RWPE2 (cell line): ENCODE measurements around the gene TMEM187.

Source experiments
- ATAC-seq: fragments of 200-7000 bp; cut with Tn5 transposase; 3 replicates; pipeline ENCODE4 v1.9.1; 2021; ENCODE audit warnings: low read depth
- DNase-seq: peaks from one replicate; pipeline ENCODE4 v3.0.0-alpha.2; 2020; ENCODE audit warnings: low spot score
- H3K27ac ChIP-seq: fragments of 450-650 bp; 2 replicates; pipeline ENCODE4 v1.5.1; 2017; ENCODE audit warnings: mild to moderate bottlenecking; ENCODE audit not compliant: poor library complexity, severe bottlenecking
- H3K27me3 ChIP-seq: fragments of 250-450 bp; sonication (Bioruptor Pico); 2 replicates; pipeline ENCODE4 v1.5.1; 2021; ENCODE audit warnings: mild to moderate bottlenecking, moderate library complexity; ENCODE audit not compliant: insufficient read depth, poor library complexity, severe bottlenecking
- H3K36me3 ChIP-seq: fragments of 250-450 bp; sonication (Bioruptor Pico); 2 replicates; pipeline ENCODE4 v1.5.1; 2020; ENCODE audit warnings: low read depth, mild to moderate bottlenecking, moderate library complexity
- H3K4me1 ChIP-seq: fragments of 250-450 bp; sonication (Bioruptor Pico); 2 replicates; pipeline ENCODE4 v1.5.1; 2021; ENCODE audit warnings: mild to moderate bottlenecking, moderate library complexity; ENCODE audit not compliant: insufficient read depth, poor library complexity, severe bottlenecking
- H3K4me3 ChIP-seq: fragments of 250-450 bp; sonication (Bioruptor Pico); 2 replicates; pipeline ENCODE4 v1.5.1; 2021; ENCODE audit warnings: mild to moderate bottlenecking, moderate library complexity; ENCODE audit not compliant: severe bottlenecking
- H3K9me3 ChIP-seq: fragments of 250-450 bp; sonication (Bioruptor Pico); 2 replicates; pipeline ENCODE4 v1.5.1; 2021; ENCODE audit warnings: mild to moderate bottlenecking, moderate library complexity; ENCODE audit not compliant: severe bottlenecking
- CTCF ChIP-seq: fragments of 450-650 bp; IDR thresholded peaks from one replicate; pipeline ENCODE4 v1.5.1; 2017; ENCODE audit warnings: mild to moderate bottlenecking, moderate library complexity; ENCODE audit not compliant: poor library complexity, severe bottlenecking

TMEM187 gene

GRCh38 chrX:153981771-153982533 is 9.4 kb downstream of the TMEM187 start:
- ATAC-seq (no peak), DNase-seq (no peak)
- H3K27ac ChIP-seq = no peak overlapping the region

GRCh38 chrX:153983321-153983801 is 10.8 kb downstream of the TMEM187 start:
- Histone ChIP-seq H3K27ac (no peak overlapping the region), H3K4me1 (no peaks in the 10 kb centered on the region), H3K9me3 (no peaks in the 10 kb centered on the region), H3K36me3 (no peaks in the 10 kb centered on the region), H3K4me3 (no peak overlapping the region), H3K27me3 (no peaks in the 10 kb centered on the region)
- no peak for TF ChIP-seq CTCF
- ATAC-seq = no peak
- DNase-seq = no peak

More at GRCh38 chrX:153981771-153982533, 9.4 kb downstream of the TMEM187 start:
- H3K27me3 ChIP-seq = no peaks in the 10 kb centered on the region
- H3K36me3 ChIP-seq = no peaks in the 10 kb centered on the region
- H3K9me3 ChIP-seq = no peaks in the 10 kb centered on the region
- no peak for TF ChIP-seq CTCF
- H3K4me3 ChIP-seq = no peak overlapping the region
- no peaks in the 10 kb centered on the region for H3K4me1 ChIP-seq

GRCh38 chrX:153984351-153985178 is 12.0 kb downstream of the TMEM187 start:
- Histone ChIP-seq H3K36me3 (no peaks in the 10 kb centered on the region), H3K4me3 (no peak overlapping the region), H3K27ac (no peak overlapping the region), H3K4me1 (no peaks in the 10 kb centered on the region), H3K27me3 (no peaks in the 10 kb centered on the region), H3K9me3 (no peaks in the 10 kb centered on the region)
- DNase-seq (no peak), ATAC-seq (no peak)
- TF ChIP-seq CTCF = no peak

GRCh38 chrX:153988493-153988892 is 15.9 kb downstream of the TMEM187 start:
- no peaks in the 10 kb centered on the region for H3K36me3 ChIP-seq
- no peaks in the 10 kb centered on the region for H3K27me3 ChIP-seq
- H3K27ac ChIP-seq = no peak overlapping the region
- H3K4me1 ChIP-seq = no peaks in the 10 kb centered on the region
- DNase-seq (no peak), ATAC-seq (no peak)
- H3K9me3 ChIP-seq = no peaks in the 10 kb centered on the region
- no peak overlapping the region for H3K4me3 ChIP-seq
- no peak for TF ChIP-seq CTCF
